Fibroblast of mammary gland (primary cell): ENCODE data around the gene GSTT2.

ENCODE experiments used
- DNase-seq: peaks from one replicate; pipeline ENCODE4 v3.0.0-alpha.2; 2010; ENCODE audit warnings: low read depth
- H3K4me3 ChIP-seq: 2 replicates; pipeline ENCODE4 v1.5.1; 2011; ENCODE audit warnings: low read depth, mild to moderate bottlenecking, low read length, moderate library complexity; ENCODE audit not compliant: control insufficient read depth
- CTCF ChIP-seq: conservative IDR thresholded peaks from 2 replicates; pipeline ENCODE4 v1.5.1; 2011; ENCODE audit warnings: low read depth, low read length, inconsistent platforms; ENCODE audit not compliant: control insufficient read depth, insufficient read depth

GSTT2 gene

GRCh38 chr22:24008022-24008283, 28.0 kb downstream of the GSTT2 start:
- no peak overlapping the region for H3K4me3 ChIP-seq
- no peak for DNase-seq
- no peak for TF ChIP-seq CTCF

GRCh38 chr22:24008381-24009226, 28.7 kb downstream of the GSTT2 start:
- H3K4me3 ChIP-seq: no peak overlapping the region
- DNase-seq: no peak
- no peak for TF ChIP-seq CTCF

GRCh38 chr22:24009227-24010017, 29.5 kb downstream of the GSTT2 start:
- TF ChIP-seq CTCF: no peak
- no peak overlapping the region for H3K4me3 ChIP-seq
- DNase-seq: no peak

GRCh38 chr22:24010018-24010391, 30.1 kb downstream of the GSTT2 start:
- DNase-seq: no peak
- TF ChIP-seq CTCF: no peak

GRCh38 chr22:24011735-24012068, 31.8 kb downstream of the GSTT2 start:
- TF ChIP-seq CTCF: no peak
- H3K4me3 ChIP-seq: peak overlapping the region; percentile 92
- DNase-seq: no peak

More at GRCh38 chr22:24010018-24010391, 30.1 kb downstream of the GSTT2 start:
- H3K4me3 ChIP-seq: no peak overlapping the region

GRCh38 chr22:24016156-24016555, 36.2 kb downstream of the GSTT2 start:
- H3K4me3 ChIP-seq: no peak overlapping the region
- TF ChIP-seq CTCF: no peak
- DNase-seq: no peak

- TF ChIP-seq CTCF: no peak
Observed at GRCh38 chr22:24021304-24021703, 41.4 kb downstream of the GSTT2 start.

More at GRCh38 chr22:24021304-24021703, 41.4 kb downstream of the GSTT2 start:
- DNase-seq: no peak
- no peak overlapping the region for H3K4me3 ChIP-seq
